ENCODE measurements around the gene NFIB. TPM values are rescaled to one million over a fixed set of nuclear protein-coding genes. Genes with fewer than 3 reads are reported as not detected.
A peak's percentile ranks its signal among the peaks of the same experiment; 100 is the strongest.

Gene NFIB
- total and polyA plus RNA-seq, 2 of the 8 experiments (the other 6 are each of a cell fraction or from before 2014, with no cell fraction given) = 2.6 to 13.1 TPM

DNA sequence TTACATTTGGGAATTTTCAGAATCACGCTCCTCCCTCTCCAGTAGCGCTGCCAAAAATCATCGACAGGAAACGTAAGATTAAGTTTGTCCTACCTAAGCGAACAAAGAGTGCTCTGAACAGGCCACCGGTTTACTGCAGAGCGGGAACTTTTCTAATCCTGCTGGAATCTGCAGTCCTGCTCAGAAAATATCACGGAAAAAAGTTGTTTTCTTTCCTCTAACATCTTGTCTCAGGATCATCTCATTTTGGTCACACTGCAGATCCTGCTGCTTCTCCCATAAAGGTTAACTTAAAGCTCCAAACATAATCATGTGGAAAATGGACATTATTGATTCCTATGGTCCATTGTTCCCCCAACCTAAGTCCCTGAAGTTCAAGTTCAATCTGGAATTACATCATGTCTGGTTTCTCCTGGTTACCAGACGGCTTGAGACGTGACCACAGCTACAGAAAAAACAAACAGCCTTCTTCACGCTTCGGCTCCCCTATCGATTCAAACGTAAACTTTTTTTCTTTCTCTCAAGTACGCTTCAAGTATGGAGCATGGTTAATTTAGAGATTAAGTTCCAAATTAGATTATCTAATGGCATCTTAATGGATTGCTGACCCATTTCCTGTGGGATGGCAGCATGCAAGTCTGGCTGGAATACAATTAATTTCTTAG, 217.6 kb downstream of the NFIB start:
- Histone ChIP-seq H3K79me1 (ENCODE audit: low read depth, low read length) (no peaks in the 10 kb centered on the region), H3K79me2 (ENCODE audit: control insufficient read depth in 1 of 2, insufficient read depth in 2 of 2, low read length in 2 of 2) (no peaks in the 10 kb centered on the region), H2AK5ac (ENCODE audit: low read depth, low read length) (no peak overlapping the region), H3K9me3 (ENCODE audit: insufficient read depth in 2 of 2, low read depth in 1 of 2, low read length in 1 of 2) (no peaks in the 10 kb centered on the region), H2AFZ (ENCODE audit: low read length) (peak overlapping the region; percentile 11; the same call in 1 of the 2 replicates), H3K36me3 (ENCODE audit: control insufficient read depth in 2 of 4, insufficient read depth in 4 of 4, low read length in 3 of 4) (no peaks in the 10 kb centered on the region; a peak in 1 of 8 replicates), H2BK20ac (ENCODE audit: low read length) (no peak overlapping the region), H4K20me1 (replicated peaks in 1 of 2; ENCODE audit: control insufficient read depth in 1 of 2, insufficient read depth in 2 of 2, low read length in 2 of 2) (no peaks in the 10 kb centered on the region), H3K14ac (ENCODE audit: insufficient read length) (no peak overlapping the region), H4K5ac (ENCODE audit: insufficient read length, low read depth, low read length) (no peak overlapping the region), H3K18ac (ENCODE audit: extremely low read depth, low read length) (no peak overlapping the region), H4K91ac (replicated peaks; ENCODE audit: insufficient read length, low read length) (no peak overlapping the region), H3K9ac (replicated peaks in 1 of 4; ENCODE audit: extremely low read depth in 1 of 4, low read depth in 3 of 4, low read length in 3 of 4) (no peak overlapping the region), H4K8ac (ENCODE audit: extremely low read depth, insufficient read depth, low read length) (no peak overlapping the region; the same call in 1 of the 2 replicates), H3K27ac (ENCODE audit: low read depth, low read length) (no peak overlapping the region), H3K4me2 (ENCODE audit: insufficient read depth in 1 of 2, low read depth in 2 of 2, low read length in 2 of 2) (peak overlapping the region; percentile 19 to 24; a peak in 3 of 4 replicates), H3K4me3 (ENCODE audit: extremely low read depth in 1 of 4, insufficient read depth in 2 of 4, low read depth in 3 of 4, low read length in 4 of 4) (no peak overlapping the region), H2BK5ac (ENCODE audit: low read depth, low read length) (no peak overlapping the region), H2BK15ac (ENCODE audit: low read length) (no peak overlapping the region), H3K23me2 (ENCODE audit: low read depth, low read length) (no peaks in the 10 kb centered on the region), H3K4me1 (replicated peaks in 1 of 4; ENCODE audit: control insufficient read depth in 3 of 4, insufficient read depth in 4 of 4, low read length in 3 of 4) (peaks cover 0 to 11% (median 4%) of the 10 kb centered on the region in 4 experiments; a peak in 4 of 7 replicates), H3K56ac (replicated peaks; ENCODE audit: insufficient read length, low read depth, low read length) (no peak overlapping the region), H3K4ac (replicated peaks; ENCODE audit: insufficient read length, low read depth, low read length) (no peak overlapping the region), H2BK120ac (replicated peaks; ENCODE audit: low read depth, low read length) (no peak overlapping the region), H3K23ac (ENCODE audit: insufficient read length) (no peak overlapping the region), H2BK12ac (ENCODE audit: low read depth, low read length) (no peak overlapping the region), H3K27me3 (replicated peaks in 1 of 4; ENCODE audit: control insufficient read depth in 3 of 4, extremely low read depth in 1 of 4, insufficient read depth in 3 of 4, low read length in 3 of 4) (no peaks in the 10 kb centered on the region)
- DNase-seq (ENCODE audit: low read depth in 1 of 2, low spot score in 2 of 2) (no peak), FAIRE-seq (no peak)
- WGBS, 2 experiments (ENCODE audit: extremely low coverage in 1 of 2, insufficient coverage in 1 of 2, insufficient read length in 1 of 2, insufficient replicate concordance in 2 of 2, low coverage in 1 of 2, low lambda C conversion rate in 2 of 2, missing lambda C conversion rate in 1 of 2) = 51% methylated on average over 15 of the region's 15 CpGs; no CpG with 5 or more reads in 1 of the 2 experiments
- ChIA-PET POLR2A (ENCODE audit: partially characterized antibody) (no interaction called here), CTCF (ENCODE audit: partially characterized antibody) (no interaction called here)
- TF ChIP-seq RNF2 (IDR thresholded peaks at IDR 0.05; ENCODE audit: borderline replicate concordance, low read depth, low read length, missing control alignments, poor library complexity, severe bottlenecking) (no peak), CBX8 (IDR thresholded peaks at IDR 0.05; ENCODE audit: borderline replicate concordance, low read depth, low read length) (no peak), TAF1 (IDR thresholded peaks at IDR 0.05; ENCODE audit: low read depth, low read length) (no peak), KDM5A (IDR thresholded peaks at IDR 0.05; ENCODE audit: low read length) (no peak), SIN3A (conservative IDR thresholded peaks at IDR 0.05 in 1 of 2, IDR thresholded peaks at IDR 0.05 in 1 of 2; ENCODE audit: low read depth in 1 of 2, low read length in 2 of 2) (no peak), SP4 (IDR thresholded peaks at IDR 0.05; ENCODE audit: low read length) (no peak)
- TF ChIP-seq, protein P1, sequence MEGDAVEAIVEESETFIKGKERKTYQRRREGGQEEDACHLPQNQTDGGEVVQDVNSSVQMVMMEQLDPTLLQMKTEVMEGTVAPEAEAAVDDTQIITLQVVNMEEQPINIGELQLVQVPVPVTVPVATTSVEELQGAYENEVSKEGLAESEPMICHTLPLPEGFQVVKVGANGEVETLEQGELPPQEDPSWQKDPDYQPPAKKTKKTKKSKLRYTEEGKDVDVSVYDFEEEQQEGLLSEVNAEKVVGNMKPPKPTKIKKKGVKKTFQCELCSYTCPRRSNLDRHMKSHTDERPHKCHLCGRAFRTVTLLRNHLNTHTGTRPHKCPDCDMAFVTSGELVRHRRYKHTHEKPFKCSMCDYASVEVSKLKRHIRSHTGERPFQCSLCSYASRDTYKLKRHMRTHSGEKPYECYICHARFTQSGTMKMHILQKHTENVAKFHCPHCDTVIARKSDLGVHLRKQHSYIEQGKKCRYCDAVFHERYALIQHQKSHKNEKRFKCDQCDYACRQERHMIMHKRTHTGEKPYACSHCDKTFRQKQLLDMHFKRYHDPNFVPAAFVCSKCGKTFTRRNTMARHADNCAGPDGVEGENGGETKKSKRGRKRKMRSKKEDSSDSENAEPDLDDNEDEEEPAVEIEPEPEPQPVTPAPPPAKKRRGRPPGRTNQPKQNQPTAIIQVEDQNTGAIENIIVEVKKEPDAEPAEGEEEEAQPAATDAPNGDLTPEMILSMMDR (IDR thresholded peaks at IDR 0.05; ENCODE audit: control extremely low read depth in 1 of 3, insufficient read depth in 1 of 3, low read depth in 1 of 3, low read length in 3 of 3) = no peak
